H1 (cell line): ENCODE measurements around the gene POLE3. TPM values are rescaled to one million over a fixed set of nuclear protein-coding genes. Genes with fewer than 3 reads are reported as not detected.

Source experiments
- BACH1 ChIP-seq: IDR thresholded peaks from 2 replicates; pipeline ENCODE4 v1.6.1; 2012; ENCODE audit warnings: low read length, improper control_type of control experiment
- CHD1 ChIP-seq: IDR thresholded peaks from 2 replicates; pipeline ENCODE4 v1.6.1; 2012; ENCODE audit warnings: low read depth, low read length, improper control_type of control experiment
- polyA plus RNA-seq, 7 experiments: library from polyadenylated mRNA; depleted of rRNA in 3 of 7; stranded (reverse) in 5 of 7; unstranded in 2 of 7; fragments of >200 nt in 5 of 7; fragments of 200-250 nt in 2 of 7; gene quantifications; 1 replicate in 5 of 7; 2 replicates in 1 of 7; 4 replicates in 1 of 7; pipeline versions ENCODE4 v1.2.1 to v1.2.3, GENCODE V29; 2011 to 2013; ENCODE audit warnings: missing spikeins in 2 of 7, mixed read lengths in 2 of 7
- total RNA-seq: library from RNA; stranded (reverse); fragmentation: NEBNext Ultra II Directional; extraction: Animal tissue kit (Norgen Biotek cat#: 25700); gene quantifications from 2 replicates; pipeline ENCODE4 v1.2.1, GENCODE V29; 2021

POLE3 gene
- total and polyA plus RNA-seq, 2 of the 8 experiments (the other 6 are each of a cell fraction or from before 2014, with no cell fraction given) = 52.7 to 77.3 TPM

GRCh38 chr9:113393281-113393680 lies 17.2 kb downstream of the POLE3 start (continued):
- no peak for TF ChIP-seq BACH1
- TF ChIP-seq CHD1 = no peak
- TF ChIP-seq, all 59 proteins: peak for 0
